GM21360 (cell line): ENCODE measurements around the gene PSEN2.
"Not testable (repeated sequence)": the region's sequence is repeated elsewhere in the genome, so short reads cannot be mapped to it uniquely, and the experiment has no call there.

Source experiments
- ATAC-seq: cut with Tn5 transposase; IDR thresholded peaks from one replicate; pipeline ENCODE4 v1.9.1; 2021; ENCODE audit warnings: mild to moderate bottlenecking, moderate library complexity; ENCODE audit not compliant: unreplicated experiment

PSEN2 gene

GRCh38 chr1:226870401-226871279, at the start of gene PSEN2:
TSS of gene PSEN2 (plus strand) at chr1:226870616. CDS start at chr1:226881908, 11,292 bp downstream.
- ATAC-seq, result peak; percentile 93

GRCh38 chr1:226820941-226821718, 49.3 kb upstream of the PSEN2 start:
- ATAC-seq, result no peak

GRCh38 chr1:226821719-226822085, 48.7 kb upstream of the PSEN2 start:
- ATAC-seq, result no peak

- no peak for ATAC-seq
These were observed 46.8 kb upstream of the PSEN2 start for GRCh38 chr1:226823643-226824042.

- no peak for ATAC-seq
These were observed 45.2 kb upstream of the PSEN2 start for GRCh38 chr1:226825037-226825745.

- no peak for ATAC-seq
These were observed 44.7 kb upstream of the PSEN2 start for GRCh38 chr1:226825746-226826100.

GRCh38 chr1:226826479-226827261, 43.7 kb upstream of the PSEN2 start:
- no peak for ATAC-seq

- no peak for ATAC-seq
These were observed 43.0 kb upstream of the PSEN2 start for GRCh38 chr1:226827458-226827857.

- ATAC-seq, result peak; percentile 82
These were observed 42.4 kb upstream of the PSEN2 start for GRCh38 chr1:226827968-226828513.

- ATAC-seq, result no peak
These were observed 41.3 kb upstream of the PSEN2 start for GRCh38 chr1:226829105-226829504.

- no peak for ATAC-seq
These were observed 38.5 kb upstream of the PSEN2 start for GRCh38 chr1:226831953-226832352.

GRCh38 chr1:226832613-226833012, 37.8 kb upstream of the PSEN2 start:
- no peak for ATAC-seq

- not testable (repeated sequence) for ATAC-seq
These were observed 36.2 kb upstream of the PSEN2 start for GRCh38 chr1:226834179-226834578.

GRCh38 chr1:226835396-226835795, 35.0 kb upstream of the PSEN2 start:
- ATAC-seq, result not testable (repeated sequence)

GRCh38 chr1:226837966-226838365, 32.5 kb upstream of the PSEN2 start:
- not testable (repeated sequence) for ATAC-seq

GRCh38 chr1:226838456-226838855, 32.0 kb upstream of the PSEN2 start:
- no peak for ATAC-seq

GRCh38 chr1:226845624-226846023, 24.8 kb upstream of the PSEN2 start:
- no peak for ATAC-seq

GRCh38 chr1:226846786-226847185, 23.6 kb upstream of the PSEN2 start:
- no peak for ATAC-seq

- ATAC-seq, result not testable (repeated sequence)
These were observed 15.9 kb upstream of the PSEN2 start for GRCh38 chr1:226854548-226854947.

GRCh38 chr1:226862890-226863289, 7.5 kb upstream of the PSEN2 start:
- no peak for ATAC-seq
